Breast epithelium (tissue), 3 donors: Measurements from ENCODE around the gene CCDC102A.

Experiments
- POLR2A ChIP-seq: fragments of 450-650 bp; IDR thresholded peaks from one replicate; pipeline ENCODE4 v1.6.1; 2016; ENCODE audit warnings: antibody characterized with exemption, mild to moderate bottlenecking, moderate library complexity
- POLR2AphosphoS5 ChIP-seq, 3 donors: sonication (generic); formaldehyde crosslinking; IDR thresholded peaks; one replicate each; pipeline ENCODE4 v1.6.1; 2017; ENCODE audit warnings: antibody characterized with exemption in 3 of 3
- TF ChIP-seq, protein P1 (sequence below), 3 donors: fragments of 450-650 bp; IDR thresholded peaks; one replicate each; pipeline ENCODE4 v1.5.1; 2016 to 2017; ENCODE audit warnings: antibody characterized with exemption in 3 of 3, mild to moderate bottlenecking in 3 of 3, moderate library complexity in 3 of 3

GRCh38 chr16:57469917-57470470 is 66.4 kb downstream of the CCDC102A start:
- TF ChIP-seq, protein P1, sequence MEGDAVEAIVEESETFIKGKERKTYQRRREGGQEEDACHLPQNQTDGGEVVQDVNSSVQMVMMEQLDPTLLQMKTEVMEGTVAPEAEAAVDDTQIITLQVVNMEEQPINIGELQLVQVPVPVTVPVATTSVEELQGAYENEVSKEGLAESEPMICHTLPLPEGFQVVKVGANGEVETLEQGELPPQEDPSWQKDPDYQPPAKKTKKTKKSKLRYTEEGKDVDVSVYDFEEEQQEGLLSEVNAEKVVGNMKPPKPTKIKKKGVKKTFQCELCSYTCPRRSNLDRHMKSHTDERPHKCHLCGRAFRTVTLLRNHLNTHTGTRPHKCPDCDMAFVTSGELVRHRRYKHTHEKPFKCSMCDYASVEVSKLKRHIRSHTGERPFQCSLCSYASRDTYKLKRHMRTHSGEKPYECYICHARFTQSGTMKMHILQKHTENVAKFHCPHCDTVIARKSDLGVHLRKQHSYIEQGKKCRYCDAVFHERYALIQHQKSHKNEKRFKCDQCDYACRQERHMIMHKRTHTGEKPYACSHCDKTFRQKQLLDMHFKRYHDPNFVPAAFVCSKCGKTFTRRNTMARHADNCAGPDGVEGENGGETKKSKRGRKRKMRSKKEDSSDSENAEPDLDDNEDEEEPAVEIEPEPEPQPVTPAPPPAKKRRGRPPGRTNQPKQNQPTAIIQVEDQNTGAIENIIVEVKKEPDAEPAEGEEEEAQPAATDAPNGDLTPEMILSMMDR (IDR thresholded peaks at IDR 0.05) = no peak
- TF ChIP-seq POLR2AphosphoS5 (IDR thresholded peaks at IDR 0.05) (peak in 1 of 3 donors; percentile 26), POLR2A (no peak)
